Rectal smooth muscle tissue (tissue), 1 donor: Measurements from ENCODE around the gene C17orf113.

ENCODE experiments used
- H3K27ac ChIP-seq: one replicate; pipeline ENCODE4 v1.7.0; 2013; ENCODE audit warnings: low read depth, low read length, inconsistent platforms
- H3K27me3 ChIP-seq: one replicate; pipeline ENCODE4 v1.7.0; 2013; ENCODE audit warnings: low read length; ENCODE audit not compliant: control insufficient read depth, insufficient read depth
- H3K36me3 ChIP-seq: one replicate; pipeline ENCODE4 v1.7.0; 2013; ENCODE audit warnings: low read length; ENCODE audit not compliant: control insufficient read depth, insufficient read depth
- H3K4me1 ChIP-seq: one replicate; pipeline ENCODE4 v1.7.0; 2013; ENCODE audit warnings: low read length; ENCODE audit not compliant: control insufficient read depth, insufficient read depth
- H3K4me3 ChIP-seq: one replicate; pipeline ENCODE4 v1.7.0; 2013; ENCODE audit warnings: low read length
- H3K9ac ChIP-seq: one replicate; pipeline ENCODE4 v1.7.0; 2013; ENCODE audit warnings: low read length

The C17orf113 gene

GRCh38 chr17:42081516-42082129, 31.2 kb upstream of the C17orf113 start:
- Histone ChIP-seq H3K27me3 (no peaks in the 10 kb centered on the region), H3K9ac (no peak overlapping the region), H3K27ac (no peak overlapping the region), H3K4me1 (no peaks in the 10 kb centered on the region), H3K36me3 (no peaks in the 10 kb centered on the region), H3K4me3 (no peak overlapping the region)

- Histone ChIP-seq H3K27ac (no peak overlapping the region), H3K9ac (no peak overlapping the region), H3K27me3 (no peaks in the 10 kb centered on the region), H3K4me3 (no peak overlapping the region), H3K4me1 (no peaks in the 10 kb centered on the region), H3K36me3 (no peaks in the 10 kb centered on the region)
These were observed 29.1 kb upstream of the C17orf113 start for GRCh38 chr17:42079541-42079940.

- Histone ChIP-seq H3K36me3 (no peaks in the 10 kb centered on the region), H3K4me3 (no peak overlapping the region), H3K27ac (no peak overlapping the region), H3K27me3 (no peaks in the 10 kb centered on the region), H3K4me1 (no peaks in the 10 kb centered on the region), H3K9ac (no peak overlapping the region)
These were observed 28.1 kb upstream of the C17orf113 start for GRCh38 chr17:42078396-42079043.

GRCh38 chr17:42077755-42078154, 27.4 kb upstream of the C17orf113 start:
- no peak overlapping the region for H3K27ac ChIP-seq
- H3K4me3 ChIP-seq = no peak overlapping the region
- H3K36me3 ChIP-seq = no peaks in the 10 kb centered on the region
- no peaks in the 10 kb centered on the region for H3K4me1 ChIP-seq
- no peaks in the 10 kb centered on the region for H3K27me3 ChIP-seq
- no peak overlapping the region for H3K9ac ChIP-seq

DNA sequence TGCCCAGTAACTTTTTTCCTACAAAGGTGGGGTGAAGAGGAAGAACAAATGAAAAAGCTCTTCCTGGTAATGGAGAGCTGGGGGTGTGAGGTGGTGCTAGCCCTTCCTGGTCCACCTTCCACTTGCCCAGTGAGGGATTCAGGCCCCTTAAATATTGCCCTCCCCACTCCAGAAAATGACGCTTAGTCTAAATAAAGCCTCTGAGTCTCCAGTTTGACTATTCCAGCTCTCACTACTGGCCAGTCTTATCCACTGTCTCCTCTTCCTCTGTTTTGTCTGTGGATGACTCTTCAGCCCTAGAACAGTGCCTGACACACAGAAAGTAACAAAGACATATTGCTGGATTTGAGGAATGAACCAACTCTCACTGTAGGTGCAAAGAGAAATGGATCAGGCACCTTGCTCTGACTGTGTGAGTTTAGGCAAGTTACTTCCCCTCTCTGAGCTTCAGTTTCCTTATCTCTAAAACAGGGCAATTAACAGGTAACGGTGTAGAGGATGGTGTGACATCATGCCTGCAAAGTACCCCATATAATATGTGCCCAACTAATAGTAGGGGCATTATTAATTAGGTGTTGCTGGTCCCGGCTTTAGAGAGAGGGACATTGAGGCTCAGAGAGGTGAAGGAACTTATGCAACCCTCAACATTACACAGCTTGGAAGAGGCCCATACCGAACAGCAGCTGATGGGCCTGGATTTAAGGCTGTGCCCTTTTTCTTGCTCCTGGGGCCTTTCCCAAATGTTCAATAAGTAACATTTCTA, 26.6 kb upstream of the C17orf113 start:
- Histone ChIP-seq H3K27ac (no peak overlapping the region), H3K27me3 (peaks cover 3% of the 10 kb centered on the region)

GRCh38 chr17:42075789-42076188, 25.4 kb upstream of the C17orf113 start:
- H3K4me1 ChIP-seq = no peaks in the 10 kb centered on the region
- no peak overlapping the region for H3K27ac ChIP-seq
- no peak overlapping the region for H3K4me3 ChIP-seq
- H3K36me3 ChIP-seq = no peaks in the 10 kb centered on the region
- H3K27me3 ChIP-seq = peaks cover 15% of the 10 kb centered on the region
- H3K9ac ChIP-seq = no peak overlapping the region

More for the DNA sequence above, 26.6 kb upstream of the C17orf113 start:
- H3K4me1 ChIP-seq = no peaks in the 10 kb centered on the region
- no peaks in the 10 kb centered on the region for H3K36me3 ChIP-seq
- H3K9ac ChIP-seq = no peak overlapping the region
- no peak overlapping the region for H3K4me3 ChIP-seq

- no peak overlapping the region for H3K9ac ChIP-seq
- H3K27me3 ChIP-seq = peaks cover 18% of the 10 kb centered on the region
- no peaks in the 10 kb centered on the region for H3K4me1 ChIP-seq
- H3K27ac ChIP-seq = no peak overlapping the region
- no peaks in the 10 kb centered on the region for H3K36me3 ChIP-seq
- no peak overlapping the region for H3K4me3 ChIP-seq
These were observed 22.2 kb upstream of the C17orf113 start for GRCh38 chr17:42072323-42073187.

GRCh38 chr17:42071810-42072209, 21.4 kb upstream of the C17orf113 start:
- Histone ChIP-seq H3K9ac (no peak overlapping the region), H3K4me3 (no peak overlapping the region), H3K27me3 (peaks cover 18% of the 10 kb centered on the region)

GRCh38 chr17:42068979-42069378, 18.6 kb upstream of the C17orf113 start:
- H3K4me1 ChIP-seq = no peaks in the 10 kb centered on the region
- no peak overlapping the region for H3K4me3 ChIP-seq
- H3K36me3 ChIP-seq = no peaks in the 10 kb centered on the region
- no peak overlapping the region for H3K27ac ChIP-seq
- H3K27me3 ChIP-seq = peaks cover 18% of the 10 kb centered on the region
- H3K9ac ChIP-seq = no peak overlapping the region

More at GRCh38 chr17:42071810-42072209, 21.4 kb upstream of the C17orf113 start:
- Histone ChIP-seq H3K4me1 (no peaks in the 10 kb centered on the region), H3K36me3 (no peaks in the 10 kb centered on the region), H3K27ac (no peak overlapping the region)

DNA sequence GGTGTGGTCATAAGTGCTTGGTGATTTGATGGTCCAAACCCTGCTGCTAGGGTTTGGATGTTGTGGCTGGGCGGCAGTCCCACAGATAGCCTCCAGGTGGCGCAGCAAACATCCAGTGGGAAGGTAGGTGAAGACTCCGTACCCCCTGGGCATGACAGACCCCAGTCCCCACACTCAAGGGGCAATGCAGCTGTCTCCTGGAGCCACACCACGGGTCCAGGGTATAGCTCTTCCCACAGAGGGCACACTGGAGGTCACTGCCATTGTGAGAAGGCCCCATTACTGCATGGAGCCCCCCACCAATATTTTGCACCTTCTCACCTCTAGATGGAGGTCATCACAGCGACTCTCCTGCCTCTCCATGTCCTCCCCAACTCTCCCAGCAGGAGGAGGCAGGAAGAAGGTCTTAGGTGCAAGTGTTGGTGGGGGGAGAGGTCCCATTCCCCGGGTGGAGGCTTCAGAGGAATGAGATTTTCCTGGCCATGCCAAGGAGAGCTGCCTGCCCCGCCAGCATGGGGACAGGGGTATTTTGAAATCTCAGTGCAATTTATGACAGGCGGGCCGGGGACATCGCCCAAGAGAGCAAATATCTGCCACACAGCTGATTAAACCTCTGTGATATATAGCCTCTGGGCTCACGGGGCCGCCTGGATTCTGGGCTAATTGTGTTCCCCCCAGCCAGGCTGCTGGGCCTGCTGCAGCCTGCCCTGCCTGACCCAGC, 17.1 kb upstream of the C17orf113 start:
- no peak overlapping the region for H3K9ac ChIP-seq
- no peak overlapping the region for H3K4me3 ChIP-seq
- H3K27me3 ChIP-seq = peaks cover 18% of the 10 kb centered on the region
- no peaks in the 10 kb centered on the region for H3K4me1 ChIP-seq
- no peaks in the 10 kb centered on the region for H3K36me3 ChIP-seq
- no peak overlapping the region for H3K27ac ChIP-seq

GRCh38 chr17:42065201-42065600, 14.8 kb upstream of the C17orf113 start:
- Histone ChIP-seq H3K4me1 (no peaks in the 10 kb centered on the region), H3K4me3 (no peak overlapping the region)

More at GRCh38 chr17:42065201-42065600, 14.8 kb upstream of the C17orf113 start:
- no peaks in the 10 kb centered on the region for H3K27me3 ChIP-seq
- H3K36me3 ChIP-seq = no peaks in the 10 kb centered on the region
- H3K9ac ChIP-seq = no peak overlapping the region
- no peak overlapping the region for H3K27ac ChIP-seq
